GM18511 (cell line): ENCODE measurements around the gene ZCCHC24.

Experiments used
- ATAC-seq: cut with Tn5 transposase; IDR thresholded peaks from one replicate; pipeline ENCODE4 v1.9.1; 2021; ENCODE audit warnings: mild to moderate bottlenecking, moderate library complexity; ENCODE audit not compliant: unreplicated experiment

ZCCHC24 gene

DNA sequence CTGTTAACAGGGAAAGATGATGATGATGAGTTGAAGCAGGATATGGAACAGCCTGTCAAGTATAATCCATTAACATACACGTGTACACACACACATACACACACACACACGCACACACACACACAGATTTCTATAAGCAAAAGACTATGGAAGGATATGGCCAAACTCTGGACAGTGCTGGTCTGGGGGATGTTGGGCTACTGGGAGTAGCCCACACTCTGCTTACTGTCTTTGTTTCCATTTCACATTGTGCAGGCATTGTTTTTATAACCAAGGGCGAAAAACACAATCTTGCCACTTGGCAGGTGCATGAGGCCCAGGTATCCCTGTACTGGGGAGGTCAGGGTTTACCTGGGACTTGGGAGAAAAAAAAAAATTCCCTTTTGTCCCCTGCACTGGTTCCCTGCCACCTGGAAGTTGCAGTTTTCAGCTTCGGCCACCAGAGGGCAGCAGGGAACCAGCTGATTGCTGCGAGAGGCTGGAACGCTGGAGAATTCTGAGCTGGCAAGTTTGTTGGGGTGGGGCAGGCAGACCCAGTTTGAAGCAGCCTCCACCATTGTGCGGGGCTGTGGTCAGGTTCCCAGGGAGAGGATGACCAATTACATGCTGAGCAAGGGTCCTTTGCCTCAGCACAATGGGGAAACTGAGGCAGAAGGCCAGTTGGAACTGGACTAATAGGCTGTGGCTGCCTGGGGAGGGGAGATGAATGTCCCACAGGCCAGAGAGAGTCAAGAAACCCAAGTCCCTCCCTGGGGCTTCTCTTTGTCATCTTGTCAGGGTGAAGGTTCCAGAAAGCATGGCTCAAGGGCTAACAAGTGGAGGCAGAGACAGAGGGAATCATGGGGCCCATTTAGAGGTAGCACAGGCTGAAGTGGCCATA, 70.9 kb downstream of the ZCCHC24 start:
- peak; percentile 75 for ATAC-seq

- no peak for ATAC-seq
Measured at GRCh38 chr10:79372871-79373270, 72.6 kb downstream of the ZCCHC24 start.

GRCh38 chr10:79367426-79368189, 77.8 kb downstream of the ZCCHC24 start:
- ATAC-seq, result no peak

GRCh38 chr10:79361726-79362397, 83.6 kb downstream of the ZCCHC24 start:
- no peak for ATAC-seq

- ATAC-seq, result no peak
Measured at GRCh38 chr10:79360499-79361342, 84.7 kb downstream of the ZCCHC24 start.

GRCh38 chr10:79359816-79360498, 85.5 kb downstream of the ZCCHC24 start:
- no peak for ATAC-seq

DNA sequence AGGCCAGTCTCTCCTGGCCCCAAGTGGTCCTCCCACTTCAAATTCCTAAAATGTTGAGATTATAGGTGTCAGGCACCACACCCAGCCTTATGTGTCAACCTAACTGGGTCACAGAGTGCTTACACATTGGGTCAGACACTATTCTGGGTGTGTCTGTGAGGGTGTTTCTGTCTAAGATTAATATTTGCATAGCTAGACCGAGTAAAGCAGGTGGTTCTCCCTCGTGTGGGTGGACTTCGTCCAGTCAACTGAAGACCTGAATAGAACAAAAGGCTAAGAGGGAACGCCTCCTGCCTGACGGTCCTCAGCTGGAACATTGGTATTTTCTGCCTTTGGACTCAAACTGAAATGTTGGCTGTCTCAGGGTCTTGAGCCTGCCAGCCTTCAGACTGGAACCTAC, 86.6 kb downstream of the ZCCHC24 start:
- no peak for ATAC-seq

DNA sequence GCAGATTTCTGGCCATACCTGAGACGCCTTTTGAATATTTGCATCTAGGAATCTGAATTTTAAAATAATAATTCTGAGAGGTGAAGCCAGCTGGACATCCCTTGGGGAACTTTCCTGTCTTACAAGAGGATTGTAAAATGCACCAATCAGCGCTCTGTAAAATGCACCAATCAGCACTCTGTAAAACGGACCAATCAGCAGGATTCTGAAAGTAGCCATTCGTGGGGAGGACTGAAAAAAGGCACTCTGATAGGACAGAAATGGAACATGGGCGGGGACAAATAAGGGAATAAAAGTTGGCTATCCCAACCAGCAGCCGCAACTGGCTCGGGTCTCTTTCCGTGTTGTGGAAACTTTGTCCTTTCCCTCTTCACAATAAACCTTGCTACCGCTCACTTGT, 88.2 kb downstream of the ZCCHC24 start:
- ATAC-seq, result no peak

- no peak for ATAC-seq
Measured at GRCh38 chr10:79356104-79356503, 89.3 kb downstream of the ZCCHC24 start.

DNA sequence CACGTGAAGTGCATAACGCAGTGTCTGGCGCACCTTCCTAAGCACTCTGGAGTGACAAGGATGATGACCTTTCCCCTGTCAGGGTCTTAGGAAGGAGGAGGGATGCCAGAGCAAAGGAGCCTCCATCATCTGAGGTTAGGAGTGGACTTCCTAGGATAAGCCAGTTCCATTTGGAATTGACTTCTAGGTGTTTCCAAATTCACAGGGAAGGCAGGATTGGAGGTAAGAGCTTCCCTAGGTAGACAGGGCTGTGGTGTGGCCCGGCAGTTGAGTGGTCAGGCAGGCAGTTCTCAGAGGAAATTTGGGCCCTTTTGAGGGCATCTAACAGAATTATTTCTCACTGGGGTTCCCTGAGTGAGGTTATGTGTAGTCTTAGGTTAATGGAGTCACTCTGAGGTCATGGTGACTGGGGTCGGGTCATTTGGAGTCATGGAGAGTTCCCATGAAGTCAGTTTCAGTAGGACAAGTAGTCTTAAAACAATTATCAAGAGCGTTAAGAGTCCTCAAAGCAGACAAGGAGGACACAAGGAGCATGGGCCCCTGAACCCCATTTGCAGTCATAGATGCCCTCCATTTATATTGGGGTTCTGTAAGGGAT, 89.9 kb downstream of the ZCCHC24 start:
- ATAC-seq, result no peak

- ATAC-seq, result no peak
Measured at GRCh38 chr10:79354615-79355014, 90.8 kb downstream of the ZCCHC24 start.

DNA sequence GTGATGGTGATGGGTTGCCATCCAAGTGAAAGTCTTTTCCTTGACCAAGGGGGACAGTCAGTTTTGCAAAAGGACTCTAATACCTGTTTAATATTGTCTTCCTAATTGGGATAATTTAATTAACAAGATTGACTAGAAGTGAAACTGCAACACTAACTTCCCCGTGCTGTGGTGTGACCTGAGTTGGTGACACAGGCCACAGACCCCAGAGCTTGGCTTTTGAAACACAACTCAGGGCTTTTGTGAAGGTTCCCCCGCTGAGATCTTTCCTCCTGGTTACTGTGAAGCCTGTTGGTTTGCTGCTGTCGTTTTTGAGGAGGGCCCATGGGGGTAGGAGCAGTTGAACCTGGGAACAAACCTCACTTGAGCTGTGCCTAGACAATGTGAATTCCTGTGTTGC, 91.3 kb downstream of the ZCCHC24 start:
- no peak for ATAC-seq

DNA sequence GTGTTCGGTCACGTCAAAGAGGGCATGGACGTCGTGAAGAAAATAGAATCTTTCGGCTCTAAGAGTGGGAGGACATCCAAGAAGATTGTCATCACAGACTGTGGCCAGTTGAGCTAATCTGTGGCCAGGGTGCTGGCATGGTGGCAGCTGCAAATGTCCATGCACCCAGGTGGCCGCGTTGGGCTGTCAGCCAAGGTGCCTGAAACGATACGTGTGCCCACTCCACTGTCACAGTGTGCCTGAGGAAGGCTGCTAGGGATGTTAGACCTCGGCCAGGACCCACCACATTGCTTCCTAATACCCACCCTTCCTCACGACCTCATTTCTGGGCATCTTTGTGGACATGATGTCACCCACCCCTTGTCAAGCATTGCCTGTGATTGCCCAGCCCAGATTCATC, 91.7 kb downstream of the ZCCHC24 start:
- no peak for ATAC-seq

DNA sequence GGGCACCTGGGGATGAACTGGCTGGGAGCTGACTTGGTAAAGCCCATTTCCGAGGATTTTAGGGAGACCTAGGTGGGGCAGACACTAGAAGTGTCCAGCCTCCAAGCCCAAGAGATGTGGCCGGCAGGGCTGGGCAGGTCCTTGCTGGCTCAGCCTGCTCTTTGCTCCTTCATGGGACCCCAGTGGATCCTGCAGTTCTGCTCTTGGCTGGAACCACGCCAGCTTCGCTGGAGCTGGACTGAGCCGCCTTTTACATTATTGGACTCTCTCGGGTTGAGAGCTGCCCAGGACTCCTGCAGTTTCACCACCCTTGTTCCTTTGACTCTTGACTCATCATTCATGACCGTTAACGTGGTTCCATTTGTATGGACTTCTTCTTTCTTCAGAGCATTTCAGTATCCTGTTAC, 92.4 kb downstream of the ZCCHC24 start:
- no peak for ATAC-seq

DNA sequence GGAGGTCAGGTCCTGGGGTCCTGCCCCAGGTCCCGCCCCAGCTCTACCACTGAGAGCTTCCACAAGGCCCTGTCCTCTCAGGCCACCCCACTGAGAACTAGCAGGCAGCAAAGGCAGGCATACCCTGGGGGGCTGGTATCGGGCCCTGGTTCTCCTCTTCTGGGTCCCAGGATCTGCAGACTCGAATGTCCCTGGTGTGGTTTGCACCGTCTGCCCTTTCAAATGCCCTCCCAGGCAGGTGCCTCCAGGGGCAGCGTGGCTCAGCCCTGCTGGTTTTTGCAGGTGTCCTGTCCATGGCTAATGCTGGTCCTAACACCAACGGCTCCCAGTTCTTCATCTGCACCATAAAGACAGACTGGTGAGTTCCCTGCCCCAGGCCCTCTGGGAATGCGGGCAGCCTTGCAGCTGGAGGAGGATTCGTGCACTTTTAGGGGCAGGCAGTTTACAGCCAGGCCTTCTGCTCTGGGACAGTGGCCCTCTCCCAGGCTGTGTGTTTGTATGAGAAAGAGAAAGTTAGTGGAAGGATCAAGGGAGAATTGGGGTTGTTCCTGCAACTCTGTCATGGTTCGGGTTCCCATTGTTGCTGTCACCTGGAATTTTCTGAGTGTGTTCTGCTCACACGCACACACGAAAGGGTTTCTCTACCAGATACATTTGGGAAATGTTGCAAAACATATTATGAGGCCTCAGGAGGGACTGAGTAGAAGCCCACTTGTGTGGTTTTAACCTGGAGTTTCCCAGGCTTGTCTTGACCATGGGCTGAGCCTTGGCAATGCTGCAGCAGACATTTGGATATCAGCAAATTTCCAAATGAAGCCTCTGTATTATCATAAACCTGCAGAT, 93.2 kb downstream of the ZCCHC24 start:
- ATAC-seq, result no peak

DNA sequence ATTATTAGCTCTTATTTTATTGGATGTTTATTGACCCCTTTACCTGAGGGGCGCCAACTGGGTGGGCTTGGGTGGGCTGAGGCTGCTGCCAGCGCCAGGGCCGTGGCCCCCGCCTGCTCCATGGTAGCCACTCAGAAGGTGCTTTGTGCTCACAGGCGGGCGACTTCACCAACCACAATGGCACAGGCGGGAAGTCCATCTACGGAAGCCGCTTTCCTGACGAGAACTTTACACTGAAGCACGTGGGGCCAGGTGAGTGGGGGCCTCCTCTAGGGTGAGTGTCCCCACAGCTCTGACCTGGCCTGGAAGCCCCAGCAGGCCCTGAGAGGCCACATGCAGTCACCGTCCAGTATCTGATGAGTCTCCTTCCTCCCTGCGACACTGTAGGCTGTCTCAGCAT, 94.1 kb downstream of the ZCCHC24 start:
- no peak for ATAC-seq

- no peak for ATAC-seq
Measured at GRCh38 chr10:79350407-79351154, 94.8 kb downstream of the ZCCHC24 start.

- ATAC-seq, result no peak
Measured at GRCh38 chr10:79349766-79350406, 95.5 kb downstream of the ZCCHC24 start.
